ENCODE data around the gene C4orf50. TPM values are rescaled to one million over a fixed set of nuclear protein-coding genes. Genes with fewer than 3 reads are reported as not detected.

The C4orf50 gene
- total RNA-seq, 3 donors from 2014 or later = 0.03 to 0.11 (median 0.08) TPM

DNA sequence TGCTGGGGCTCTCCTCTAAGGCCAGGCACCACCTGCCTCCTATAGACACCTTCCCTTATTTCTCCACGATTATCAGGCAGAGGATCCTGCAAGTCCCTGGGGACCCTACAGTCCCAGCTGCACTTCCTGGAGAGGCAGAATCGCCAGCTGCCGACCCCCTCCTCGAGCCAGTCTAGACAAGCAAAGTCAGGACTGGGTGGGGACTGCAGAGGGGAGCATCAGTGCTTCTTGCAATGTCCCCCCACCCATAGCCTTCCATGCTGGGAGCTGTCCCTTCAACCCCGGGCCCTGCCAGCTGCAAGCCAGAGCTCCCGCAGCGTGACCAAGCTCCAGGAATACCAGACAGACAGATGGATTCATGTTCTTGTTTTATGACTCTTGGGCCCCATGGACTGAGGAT lies 124.0 kb downstream of the C4orf50 start:
- peaks cover 64% of the 10 kb centered on the region for H3K27me3 Mint-ChIP-seq (ENCODE audit: low read depth)
- peaks cover 9% of the 10 kb centered on the region for H3K9me3 Mint-ChIP-seq

DNA sequence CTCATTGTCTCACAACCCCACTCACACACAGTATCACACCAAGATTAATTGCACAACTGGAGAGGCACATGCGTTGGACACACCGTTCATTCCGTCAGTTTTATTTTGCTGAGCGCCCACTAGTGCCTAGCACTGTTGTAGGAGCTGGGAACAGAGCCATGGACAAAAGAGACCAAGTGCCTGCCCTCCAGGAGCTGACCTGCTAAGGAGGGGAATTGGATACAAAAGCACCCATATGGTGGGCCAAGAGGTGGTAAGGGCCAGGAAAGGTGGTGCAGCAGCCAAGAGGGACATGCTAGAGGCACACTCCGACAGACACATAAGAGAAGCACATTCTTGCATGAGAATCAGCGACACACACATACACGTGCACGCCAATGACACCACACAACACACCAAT lies 124.6 kb downstream of the C4orf50 start:
- ATAC-seq (no peak), DNase-seq (no peak)
- peaks cover 5% of the 10 kb centered on the region for H3K4me1 Mint-ChIP-seq (ENCODE audit: low read depth)
- peaks cover 9% of the 10 kb centered on the region for H3K9me3 Mint-ChIP-seq
- H3K36me3 Mint-ChIP-seq (ENCODE audit: insufficient read depth) = no peaks in the 10 kb centered on the region
- no peak overlapping the region for H3K4me3 Mint-ChIP-seq
- H3K27me3 Mint-ChIP-seq (ENCODE audit: low read depth) = peaks cover 70% of the 10 kb centered on the region

More for the DNA sequence above, 124.0 kb downstream of the C4orf50 start:
- ATAC-seq (no peak), DNase-seq (no peak)
- Mint-ChIP-seq H3K4me1 (ENCODE audit: low read depth) (no peaks in the 10 kb centered on the region), H3K4me3 (no peak overlapping the region), H3K36me3 (ENCODE audit: insufficient read depth) (no peaks in the 10 kb centered on the region)

DNA sequence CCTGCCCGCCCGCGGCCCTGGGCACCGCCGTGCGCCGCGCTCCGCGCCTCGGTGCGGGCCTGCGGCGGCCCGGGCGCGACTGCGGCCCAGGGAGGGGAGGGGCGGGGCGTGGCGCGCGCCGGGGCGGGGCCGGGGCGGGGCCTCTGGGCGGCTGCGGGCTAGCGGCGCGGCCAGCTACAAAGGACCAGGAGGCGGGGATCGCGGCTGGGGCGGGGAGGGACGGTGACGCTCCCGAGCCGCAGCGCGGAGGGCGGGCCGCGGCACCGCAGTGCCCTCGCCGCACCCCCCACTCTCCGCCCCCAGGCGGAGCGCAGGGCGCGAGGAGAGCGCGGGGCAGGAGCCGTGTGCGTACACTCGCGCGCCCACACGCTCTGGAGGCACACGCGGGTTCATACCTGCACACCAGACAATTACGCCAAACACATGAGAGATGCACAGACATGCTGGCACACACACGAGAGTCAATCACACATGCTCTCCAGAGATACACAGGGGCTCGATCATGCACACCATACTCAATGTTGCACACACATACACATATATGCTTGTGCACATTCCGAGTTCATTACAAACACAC lies 125.1 kb downstream of the C4orf50 start, which contains the start of gene CRMP1:
Gene CRMP1, minus strand, starts transcription at position 83 of the 577 bp plus-strand sequence. CDS start 117 bp downstream, outside the sequence.
- DNase-seq (no peak), ATAC-seq (peak in 1 of 2 donors; percentile 19)
- peaks cover 66% of the 10 kb centered on the region for H3K27me3 Mint-ChIP-seq (ENCODE audit: low read depth)
- H3K4me3 Mint-ChIP-seq = no peak within 1 kb of the TSS
- peaks cover 9% of the 10 kb centered on the region for H3K9me3 Mint-ChIP-seq
- H3K36me3 Mint-ChIP-seq (ENCODE audit: insufficient read depth) = no peaks in the 10 kb centered on the region
- H3K4me1 Mint-ChIP-seq (ENCODE audit: low read depth) = peaks cover 5% of the 10 kb centered on the region

DNA sequence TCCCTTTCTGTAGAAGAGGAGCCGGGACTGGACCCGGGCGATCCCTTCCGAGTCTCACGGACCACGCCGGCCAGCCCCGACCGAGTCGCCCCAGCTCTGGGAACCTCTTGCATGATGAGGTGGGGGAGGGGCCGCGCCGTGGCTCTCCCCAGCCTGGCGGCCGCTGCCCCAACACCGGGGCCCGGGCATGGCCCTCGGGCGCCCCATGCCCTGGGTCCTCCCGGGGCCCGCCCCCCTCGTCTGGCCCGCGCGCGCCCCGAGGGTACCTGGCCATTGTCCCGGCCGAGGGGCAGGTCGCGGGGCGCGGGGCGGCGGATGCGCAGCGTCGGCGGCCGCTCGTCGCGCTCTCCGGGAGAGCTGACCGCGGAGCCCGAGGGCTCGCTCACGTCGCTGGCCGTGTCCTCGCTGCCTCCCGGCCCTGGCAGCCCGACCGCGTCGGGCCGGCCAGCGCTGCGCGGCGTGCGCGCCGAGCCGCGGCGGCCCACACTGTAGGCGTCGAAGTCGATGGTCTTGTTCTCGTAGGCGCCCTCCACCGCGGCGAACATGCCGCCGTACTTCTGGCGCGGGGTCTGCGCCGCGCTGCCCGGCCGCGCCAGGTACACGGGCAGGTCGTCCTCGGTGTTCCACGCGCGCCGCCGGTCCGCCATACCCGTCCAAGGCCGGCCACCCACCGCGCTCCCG lies 125.8 kb downstream of the C4orf50 start:
- DNase-seq (no peak), ATAC-seq (peak in 1 of 2 donors; percentile 19)
- Mint-ChIP-seq H3K27me3 (ENCODE audit: low read depth) (peaks cover 61% of the 10 kb centered on the region), H3K4me3 (no peak overlapping the region), H3K36me3 (ENCODE audit: insufficient read depth) (no peaks in the 10 kb centered on the region), H3K9me3 (peaks cover 9% of the 10 kb centered on the region), H3K4me1 (ENCODE audit: low read depth) (peaks cover 5% of the 10 kb centered on the region)

DNA sequence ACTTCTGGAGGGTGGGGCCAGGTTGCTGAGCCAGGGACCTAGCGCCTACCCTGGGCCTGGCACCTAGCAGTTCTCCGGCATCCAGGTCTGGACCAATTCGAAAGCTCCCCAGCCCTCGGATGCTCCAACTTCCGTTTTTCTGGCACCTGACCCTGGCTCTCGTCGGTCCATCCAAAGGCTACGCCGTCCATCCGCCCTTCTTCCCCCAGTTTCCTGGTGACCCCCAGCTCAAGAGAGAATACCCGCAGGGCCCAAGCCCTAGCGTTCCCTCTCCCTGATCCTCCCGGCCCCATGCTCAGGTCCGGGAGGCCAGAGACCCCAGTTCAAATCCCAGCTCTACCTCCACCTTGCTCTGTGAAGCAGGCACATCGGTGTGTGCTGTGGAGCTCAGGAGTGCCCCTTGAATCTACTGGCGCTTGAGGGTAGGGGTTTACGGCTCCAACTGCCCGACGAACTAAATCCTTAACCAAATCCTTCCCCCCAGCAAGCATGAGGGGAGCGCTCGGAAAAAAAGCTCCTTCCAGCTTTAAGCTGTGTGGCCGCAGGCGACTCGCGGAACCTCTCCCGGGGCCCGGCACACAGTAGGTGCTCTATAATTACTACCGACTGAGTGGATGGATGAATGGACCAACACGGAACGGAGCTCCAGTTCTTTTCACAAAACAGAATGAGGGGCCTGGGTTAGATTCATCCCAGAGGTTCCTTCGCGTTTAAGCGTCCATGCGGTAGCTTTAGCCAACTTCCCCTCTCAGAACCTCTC lies 126.5 kb downstream of the C4orf50 start:
- H3K4me3 Mint-ChIP-seq = no peak overlapping the region
- ATAC-seq (no peak), DNase-seq (no peak)
- peaks cover 5% of the 10 kb centered on the region for H3K4me1 Mint-ChIP-seq (ENCODE audit: low read depth)
- H3K9me3 Mint-ChIP-seq = peaks cover 3% of the 10 kb centered on the region
- H3K27me3 Mint-ChIP-seq (ENCODE audit: low read depth) = peaks cover 66% of the 10 kb centered on the region
- H3K36me3 Mint-ChIP-seq (ENCODE audit: insufficient read depth) = no peaks in the 10 kb centered on the region

DNA sequence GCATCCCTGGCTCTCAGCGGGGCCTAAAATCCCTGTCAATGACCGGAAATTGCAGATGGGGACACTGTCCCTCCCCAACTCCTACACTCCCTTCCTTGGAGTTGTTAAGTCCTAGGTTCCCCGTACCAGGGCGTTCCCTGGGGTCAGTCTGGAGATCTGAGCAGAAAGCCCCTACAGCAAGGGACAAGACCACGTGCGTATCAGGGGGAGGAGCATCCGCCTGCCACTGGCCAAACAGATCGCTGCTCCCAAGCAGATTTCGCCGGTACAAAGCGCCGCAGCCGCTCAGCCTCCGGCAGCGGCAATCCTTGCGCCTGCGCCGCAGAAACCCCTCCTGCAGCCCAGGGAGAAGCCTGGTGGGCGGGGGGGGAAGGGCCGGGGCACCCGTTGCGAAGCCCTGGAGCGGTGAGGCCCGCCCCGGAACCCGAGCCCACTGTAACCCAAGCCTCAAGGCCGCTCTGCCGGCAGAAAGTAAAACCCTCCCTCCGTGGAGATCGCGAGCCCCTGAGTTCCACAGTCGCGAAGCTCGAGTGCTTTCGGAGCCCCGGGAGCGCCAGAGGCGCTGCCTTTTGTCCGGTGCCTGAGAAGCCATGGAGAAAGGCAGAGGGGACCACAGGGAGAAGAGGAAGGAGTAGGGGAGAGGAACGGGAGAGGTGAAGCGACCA lies 128.0 kb downstream of the C4orf50 start:
- Mint-ChIP-seq H3K36me3 (ENCODE audit: insufficient read depth) (no peaks in the 10 kb centered on the region), H3K9me3 (no peaks in the 10 kb centered on the region), H3K4me1 (ENCODE audit: low read depth) (peaks cover 5% of the 10 kb centered on the region), H3K4me3 (no peak overlapping the region), H3K27me3 (ENCODE audit: low read depth) (peaks cover 69% of the 10 kb centered on the region)
- DNase-seq = no peak
- ATAC-seq = no peak

DNA sequence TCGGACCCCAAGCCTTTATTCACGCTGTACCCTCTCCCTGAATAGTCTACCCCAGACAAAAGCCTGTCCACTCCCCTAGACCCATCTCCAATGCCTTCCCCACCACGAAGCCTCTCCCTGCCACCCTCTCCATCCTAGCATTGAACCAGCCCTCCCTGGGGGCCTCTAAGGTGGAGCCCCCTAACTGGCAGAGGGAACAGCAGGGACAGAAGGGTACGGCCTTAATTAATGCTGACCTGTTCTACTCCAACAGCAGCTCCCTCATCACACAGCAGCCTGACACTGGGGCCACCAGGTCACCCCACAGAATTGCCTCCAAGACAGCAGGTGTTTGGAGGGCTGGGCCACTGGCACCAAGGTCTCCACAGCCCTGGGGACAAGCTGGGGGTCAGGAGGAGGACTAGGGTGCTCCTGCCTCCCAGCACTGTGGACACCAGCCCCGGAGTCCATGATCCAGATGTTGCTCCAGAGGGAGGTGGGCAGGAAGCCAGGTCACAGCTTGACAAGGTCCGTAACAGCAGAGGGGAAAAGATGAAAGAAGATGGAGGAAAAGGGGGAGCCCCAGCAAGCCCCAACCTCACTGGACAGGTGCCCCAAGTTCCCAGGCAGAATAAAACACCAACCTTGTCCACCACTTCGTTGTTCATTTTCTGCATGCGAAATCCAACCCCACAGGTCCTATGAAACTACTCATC lies 129.1 kb downstream of the C4orf50 start:
- DNase-seq (no peak), ATAC-seq (no peak)
- H3K4me1 Mint-ChIP-seq (ENCODE audit: low read depth) = peaks cover 5% of the 10 kb centered on the region
- H3K27me3 Mint-ChIP-seq (ENCODE audit: low read depth) = peaks cover 67% of the 10 kb centered on the region
- H3K9me3 Mint-ChIP-seq = no peaks in the 10 kb centered on the region
- H3K36me3 Mint-ChIP-seq (ENCODE audit: insufficient read depth) = no peaks in the 10 kb centered on the region
- no peak overlapping the region for H3K4me3 Mint-ChIP-seq

DNA sequence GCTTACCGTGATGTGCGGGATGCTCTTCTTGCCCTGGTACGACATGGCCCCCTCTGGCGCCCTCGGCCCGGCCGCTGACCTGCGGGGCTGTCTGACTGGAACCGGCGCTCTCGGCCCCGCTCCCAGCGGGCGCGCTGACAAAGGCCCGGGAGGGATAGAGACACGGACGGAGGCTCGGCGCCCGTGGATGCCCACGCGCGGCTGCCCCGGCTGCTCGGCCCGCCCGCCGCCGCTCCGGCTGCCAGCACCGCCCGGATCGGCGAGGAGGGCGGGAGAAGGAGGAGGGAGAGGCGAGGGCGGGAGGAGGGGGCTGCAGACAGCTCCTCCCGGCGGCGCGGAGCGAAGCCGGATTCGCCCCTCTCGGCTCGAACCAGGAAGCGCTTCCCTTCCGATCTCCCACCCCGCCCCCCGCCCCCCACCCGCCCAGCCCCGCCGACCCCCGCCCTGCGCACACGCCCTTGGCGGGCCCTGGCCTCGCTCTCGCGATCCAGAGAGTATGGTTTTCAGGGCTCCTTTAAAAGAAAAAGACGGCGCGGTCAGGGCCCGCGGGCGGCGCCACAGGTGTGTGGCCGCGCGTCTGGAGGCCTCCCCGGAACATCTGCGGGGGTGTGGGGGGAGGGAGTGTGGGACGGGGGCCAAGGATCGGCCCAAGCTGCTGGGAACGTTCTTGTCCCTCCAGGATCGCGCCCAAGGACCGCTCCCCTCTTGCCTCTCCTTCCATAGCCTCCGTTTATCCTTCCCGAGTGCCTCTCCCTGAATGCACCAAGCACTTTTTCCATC lies 129.8 kb downstream of the C4orf50 start:
- H3K36me3 Mint-ChIP-seq (ENCODE audit: insufficient read depth) = no peaks in the 10 kb centered on the region
- no peaks in the 10 kb centered on the region for H3K9me3 Mint-ChIP-seq
- no peak overlapping the region for H3K4me3 Mint-ChIP-seq
- ATAC-seq = no peak
- H3K27me3 Mint-ChIP-seq (ENCODE audit: low read depth) = peaks cover 60% of the 10 kb centered on the region
- peaks cover 5% of the 10 kb centered on the region for H3K4me1 Mint-ChIP-seq (ENCODE audit: low read depth)
- no peak for DNase-seq

DNA sequence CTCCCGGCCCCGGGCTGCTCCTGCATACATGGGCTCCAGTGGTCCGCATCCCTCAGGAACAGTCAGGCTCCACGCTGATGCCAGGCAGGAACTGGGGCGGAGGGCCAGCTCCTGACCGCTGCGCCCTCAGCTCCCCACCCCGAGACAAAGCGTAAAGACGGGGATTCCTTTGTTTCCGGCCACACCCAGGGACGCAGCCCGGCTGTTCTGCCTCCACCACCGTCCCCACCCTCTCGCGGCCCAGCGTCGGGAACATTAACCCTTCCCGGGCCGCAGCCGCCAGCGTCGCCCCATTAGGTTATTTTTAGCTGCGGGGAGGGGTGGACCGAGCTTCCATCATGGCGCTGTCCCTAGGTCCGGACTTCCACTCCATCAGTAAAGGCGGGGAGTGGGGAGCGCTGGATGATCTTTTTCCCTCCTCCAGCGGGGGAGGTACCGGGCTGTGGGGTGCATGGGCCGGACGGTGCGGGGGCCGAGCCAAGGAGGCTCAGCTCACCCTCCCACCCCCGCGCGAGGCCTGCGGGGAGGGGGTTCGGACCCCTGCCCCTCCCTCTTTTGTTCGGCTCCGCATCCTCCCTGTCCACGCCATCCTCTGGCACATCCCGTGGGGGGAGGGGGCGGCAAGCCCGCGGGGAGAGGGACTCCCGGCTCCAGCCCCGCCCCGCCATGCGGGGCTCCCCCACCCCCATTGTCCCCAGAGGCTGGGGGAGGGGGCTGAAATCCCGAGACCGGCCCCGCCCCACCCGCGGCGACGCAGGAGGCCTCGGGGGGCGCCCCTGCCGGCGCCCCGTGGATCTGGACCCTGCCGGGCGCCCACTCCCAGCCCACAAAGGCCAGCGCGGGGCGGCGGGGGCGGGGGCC lies 130.6 kb downstream of the C4orf50 start:
- Mint-ChIP-seq H3K36me3 (ENCODE audit: insufficient read depth) (no peaks in the 10 kb centered on the region), H3K4me3 (peak overlapping the region; percentile 13), H3K27me3 (ENCODE audit: low read depth) (peaks cover 61% of the 10 kb centered on the region), H3K9me3 (no peaks in the 10 kb centered on the region), H3K4me1 (ENCODE audit: low read depth) (peaks cover 5% of the 10 kb centered on the region)
- ATAC-seq (no peak), DNase-seq (no peak)

DNA sequence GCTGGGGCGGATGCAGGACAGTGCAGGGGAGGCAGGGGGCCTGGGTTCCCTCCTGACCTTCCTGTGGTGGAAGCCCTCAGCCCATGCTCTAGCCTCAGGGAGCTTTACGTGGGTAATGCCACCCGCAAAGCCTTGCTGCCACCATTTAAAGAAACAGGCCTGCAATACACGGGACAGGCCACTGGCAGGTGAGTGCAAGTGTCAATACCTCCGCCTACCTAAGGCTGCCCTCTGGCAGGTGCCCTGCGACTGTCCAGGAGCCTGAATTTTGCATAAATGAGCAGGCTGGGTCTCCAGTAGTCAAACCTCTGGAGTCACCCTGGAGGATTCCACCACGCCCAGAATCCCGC lies 131.2 kb downstream of the C4orf50 start:
- Mint-ChIP-seq H3K27me3 (ENCODE audit: low read depth) (peaks cover 60% of the 10 kb centered on the region), H3K4me1 (ENCODE audit: low read depth) (peaks cover 5% of the 10 kb centered on the region), H3K9me3 (no peaks in the 10 kb centered on the region), H3K36me3 (ENCODE audit: insufficient read depth) (no peaks in the 10 kb centered on the region), H3K4me3 (no peak overlapping the region)
- no peak for ATAC-seq
- no peak for DNase-seq

DNA sequence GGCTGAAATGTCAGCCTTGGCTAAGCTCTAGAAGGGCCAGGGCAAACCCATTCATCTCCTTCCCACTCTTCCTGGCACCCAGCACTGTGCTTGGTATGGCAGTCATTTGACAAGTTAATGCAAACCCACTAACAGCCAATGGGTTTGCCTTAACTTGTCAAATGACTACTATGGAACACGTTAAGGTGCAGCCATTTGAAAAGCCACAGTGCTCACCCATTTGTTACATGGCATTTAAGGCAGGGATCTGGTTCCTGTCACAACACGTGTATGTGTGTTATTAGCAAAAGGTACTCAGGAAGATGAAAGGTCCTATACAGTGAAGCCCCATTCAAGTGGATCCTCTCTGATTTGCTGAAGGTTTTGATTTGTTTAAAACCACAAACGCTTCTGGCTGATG lies 132.5 kb downstream of the C4orf50 start:
- peaks cover 51% of the 10 kb centered on the region for H3K27me3 Mint-ChIP-seq (ENCODE audit: low read depth)
- DNase-seq = no peak
- no peak for ATAC-seq
- no peaks in the 10 kb centered on the region for H3K9me3 Mint-ChIP-seq
- no peaks in the 10 kb centered on the region for H3K36me3 Mint-ChIP-seq (ENCODE audit: insufficient read depth)
- no peak overlapping the region for H3K4me3 Mint-ChIP-seq
- H3K4me1 Mint-ChIP-seq (ENCODE audit: low read depth) = peaks cover 5% of the 10 kb centered on the region

DNA sequence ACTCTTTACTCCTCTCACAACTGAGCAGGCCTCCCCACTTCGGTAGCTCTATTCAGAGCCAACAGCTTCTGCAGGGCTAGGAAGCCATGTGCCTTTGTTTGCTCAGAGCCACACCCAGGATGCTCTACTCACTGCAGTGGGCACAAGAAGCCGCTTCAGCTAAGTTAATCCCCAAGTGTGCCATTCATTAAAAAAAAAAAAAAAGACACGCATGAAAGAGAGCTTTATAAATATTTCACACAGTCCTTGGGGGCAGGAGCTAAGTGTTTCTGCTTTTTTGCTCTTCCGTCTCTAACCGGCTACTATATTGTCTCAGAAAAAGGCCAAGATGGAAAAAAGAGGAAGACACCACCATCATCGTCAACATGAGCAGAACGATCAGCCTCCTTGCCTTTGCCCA lies 133.4 kb downstream of the C4orf50 start:
- DNase-seq (no peak), ATAC-seq (no peak)
- peaks cover 51% of the 10 kb centered on the region for H3K27me3 Mint-ChIP-seq (ENCODE audit: low read depth)
- no peaks in the 10 kb centered on the region for H3K36me3 Mint-ChIP-seq (ENCODE audit: insufficient read depth)
- no peaks in the 10 kb centered on the region for H3K9me3 Mint-ChIP-seq
- H3K4me3 Mint-ChIP-seq = no peak overlapping the region
- H3K4me1 Mint-ChIP-seq (ENCODE audit: low read depth) = peaks cover 5% of the 10 kb centered on the region

DNA sequence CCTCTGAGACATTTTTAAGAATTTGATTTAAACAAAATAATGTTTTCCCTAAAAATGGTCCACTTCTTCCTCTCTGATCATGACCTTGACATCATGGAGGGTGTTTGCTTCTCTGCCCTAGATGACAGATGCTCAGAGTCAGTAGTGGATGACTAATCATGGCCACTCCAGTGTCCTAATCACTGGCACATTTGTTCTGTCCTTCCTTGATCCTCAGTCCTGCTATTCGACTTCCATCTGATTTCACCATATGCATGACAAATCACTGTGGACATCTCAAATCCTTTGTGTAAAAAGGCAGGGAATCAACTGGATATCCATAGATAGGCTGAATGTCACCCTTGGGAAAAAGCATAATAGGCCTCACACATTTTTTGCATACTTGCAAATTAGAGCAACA lies 134.3 kb downstream of the C4orf50 start:
- Mint-ChIP-seq H3K4me1 (ENCODE audit: low read depth) (peaks cover 2% of the 10 kb centered on the region), H3K9me3 (no peaks in the 10 kb centered on the region), H3K36me3 (ENCODE audit: insufficient read depth) (no peaks in the 10 kb centered on the region), H3K4me3 (no peak overlapping the region), H3K27me3 (ENCODE audit: low read depth) (peaks cover 47% of the 10 kb centered on the region)
- no peak for ATAC-seq
- DNase-seq = no peak

Data from activated T-cell treated with anti-CD3 and anti-CD28 coated beads, Interleukin-2, amount 50 U/mL, for 4 hours (primary cell).